GM18951 (cell line): ENCODE results near the gene VPS51.

Experiments used
- POLR2A ChIP-seq: IDR thresholded peaks from 4 replicates; pipeline ENCODE4 v1.6.1; 2011; ENCODE audit warnings: mild to moderate bottlenecking; ENCODE audit not compliant: insufficient read length, insufficient read depth; ENCODE audit errors: extremely low read depth
- in situ Hi-C: fragments of 300-500 bp; cut with MboI; formaldehyde crosslinking; loops from one replicate; pipeline ENCODE4 v1.12.0; 2022; ENCODE audit warnings: low sequenced_read_pairs, mixed read lengths, inconsistent platforms; ENCODE audit not compliant: unreplicated experiment

Gene VPS51

DNA sequence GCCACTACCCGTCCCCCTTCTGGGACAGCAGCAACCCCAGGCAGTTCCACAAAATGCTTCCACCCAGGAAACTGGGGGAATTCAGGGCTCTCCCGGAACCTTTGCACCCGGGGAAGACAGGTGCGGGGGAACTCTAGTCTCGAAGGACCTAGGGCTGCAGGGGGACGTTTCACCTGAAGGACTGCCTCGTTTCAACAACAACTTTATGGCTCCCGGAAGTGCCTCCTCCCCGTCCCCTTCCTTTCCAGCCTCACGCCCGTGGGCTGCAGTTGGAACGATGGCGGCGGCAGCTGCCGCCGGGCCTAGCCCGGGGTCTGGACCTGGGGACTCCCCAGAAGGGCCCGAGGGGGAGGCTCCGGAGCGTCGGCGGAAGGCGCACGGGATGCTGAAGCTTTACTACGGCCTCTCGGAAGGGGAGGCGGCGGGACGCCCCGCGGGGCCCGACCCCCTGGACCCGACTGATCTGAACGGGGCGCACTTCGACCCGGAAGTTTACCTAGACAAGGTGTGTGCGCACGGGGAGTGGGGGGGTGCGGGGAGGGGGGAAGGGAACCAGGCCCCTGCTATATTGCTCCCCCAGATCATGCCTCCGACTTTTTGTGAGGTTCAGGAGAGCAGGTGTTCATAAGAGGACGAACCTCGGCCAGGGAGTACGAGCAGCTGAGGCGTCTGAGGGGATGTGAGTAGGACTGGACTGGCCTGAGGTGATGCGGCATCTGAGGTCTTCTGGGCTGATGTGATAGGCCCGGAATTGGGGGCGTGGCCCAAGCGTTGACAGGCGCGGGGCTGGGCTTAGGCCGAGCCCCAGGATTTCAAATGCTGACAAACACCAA is at the start of gene VPS51:
VPS51 (plus strand) TSS at position 241 of the 833 bp plus-strand sequence; CDS start at position 278, 37 bp downstream.
- in situ Hi-C loops, result no loop called here
- TF ChIP-seq POLR2A, result peak; percentile 81

DNA sequence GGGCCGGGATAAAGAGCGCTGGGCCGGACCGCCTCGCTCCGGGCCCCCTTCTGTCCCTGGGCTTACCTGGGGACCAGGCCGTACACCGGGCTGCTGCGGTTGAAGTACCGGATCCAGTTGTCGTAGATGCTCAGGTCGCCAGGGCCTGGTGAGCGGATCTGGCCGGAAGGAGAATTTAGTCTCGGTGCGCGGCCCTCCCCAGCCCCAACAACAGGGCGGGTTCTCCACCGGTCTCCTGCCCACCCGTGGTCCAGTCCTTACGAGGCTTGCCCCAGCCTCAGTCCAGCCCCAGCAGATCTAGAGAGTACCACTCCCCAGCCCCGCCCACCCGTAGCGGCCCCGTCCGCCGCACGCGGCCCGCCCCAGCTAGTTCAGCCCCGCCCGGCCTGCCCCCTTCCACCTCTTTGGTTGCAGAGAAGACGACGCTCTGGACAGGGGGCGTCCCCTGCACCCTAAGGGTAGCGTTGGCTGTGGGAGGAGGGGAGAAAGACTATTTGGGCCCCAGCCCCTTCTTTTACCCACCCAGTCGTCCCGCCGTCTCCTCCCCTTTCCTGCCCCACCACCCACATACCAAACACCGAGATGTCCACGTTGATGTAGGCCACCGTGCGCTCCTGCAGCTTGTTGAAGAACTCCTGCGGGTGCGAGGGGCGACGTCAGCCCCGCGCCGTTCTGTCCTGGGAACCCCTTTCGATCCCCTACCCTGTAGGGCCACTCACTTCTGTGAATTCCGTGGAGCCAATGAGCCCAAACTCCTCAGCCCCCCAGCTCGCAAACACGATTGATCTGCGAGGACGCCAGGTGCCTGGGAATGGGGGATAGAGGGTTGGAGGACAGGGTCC is 48.2 kb upstream of the VPS51 start:
- no peak for TF ChIP-seq POLR2A
- in situ Hi-C loops, result no loop called here

DNA sequence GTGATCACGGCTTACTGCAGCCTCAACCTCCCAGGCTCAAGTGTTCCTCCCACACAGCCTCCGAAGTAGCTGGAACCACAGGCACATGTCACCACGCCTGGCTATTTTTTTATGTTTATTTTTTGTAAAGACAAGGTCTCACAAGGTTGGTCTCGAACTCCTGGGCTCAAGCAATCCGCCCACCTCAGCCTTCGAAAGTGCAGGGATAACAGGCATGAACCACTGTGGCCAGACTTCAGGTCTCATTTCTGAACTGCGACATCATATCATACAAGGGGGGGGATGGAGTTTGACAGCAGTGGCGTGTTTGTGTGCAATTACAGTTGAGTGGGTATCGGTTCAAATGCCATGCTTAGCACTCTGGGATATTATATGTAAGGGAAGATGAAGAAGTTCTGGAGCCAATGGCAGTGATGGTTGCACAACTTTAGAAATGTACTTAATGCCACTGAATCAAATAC is 44.6 kb upstream of the VPS51 start:
- no peak for TF ChIP-seq POLR2A

DNA sequence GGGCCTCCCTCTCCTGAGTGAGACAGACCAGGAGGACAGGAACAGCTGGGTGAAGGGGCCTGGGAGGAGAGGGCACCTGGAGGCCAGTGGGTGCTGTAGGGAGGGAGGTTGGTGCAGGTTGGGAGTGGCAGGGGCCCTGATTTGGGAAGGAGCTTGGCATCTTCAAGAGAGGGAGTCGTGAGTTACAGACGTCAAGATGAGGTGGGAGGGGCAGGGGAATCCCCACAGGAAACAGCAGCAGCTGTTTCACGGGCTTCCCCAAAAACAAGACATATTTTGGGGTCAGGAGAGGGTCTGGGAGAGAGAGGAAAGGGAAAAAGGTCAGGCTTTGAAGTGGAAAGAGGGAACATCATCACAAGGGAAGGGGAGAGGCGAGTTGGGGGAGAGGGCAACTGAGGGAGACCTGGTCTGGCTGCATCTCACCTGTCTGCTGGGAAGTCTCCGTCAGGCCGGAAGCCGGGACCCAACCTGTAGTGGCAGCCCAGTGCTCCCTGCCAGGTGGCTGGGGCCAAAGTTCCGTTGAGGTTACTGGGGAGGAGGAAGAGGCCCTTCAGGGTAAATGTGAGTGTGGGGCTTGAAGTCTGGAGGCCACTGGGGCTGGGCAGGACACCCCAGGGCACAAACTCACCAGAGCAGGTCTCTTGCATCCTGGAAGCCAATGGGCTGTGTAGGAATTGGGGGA is 42.0 kb upstream of the VPS51 start:
- TF ChIP-seq POLR2A, result no peak
- in situ Hi-C loops, result no loop called here

More for the DNA sequence above, 44.6 kb upstream of the VPS51 start:
- in situ Hi-C loops, result no loop called here

DNA sequence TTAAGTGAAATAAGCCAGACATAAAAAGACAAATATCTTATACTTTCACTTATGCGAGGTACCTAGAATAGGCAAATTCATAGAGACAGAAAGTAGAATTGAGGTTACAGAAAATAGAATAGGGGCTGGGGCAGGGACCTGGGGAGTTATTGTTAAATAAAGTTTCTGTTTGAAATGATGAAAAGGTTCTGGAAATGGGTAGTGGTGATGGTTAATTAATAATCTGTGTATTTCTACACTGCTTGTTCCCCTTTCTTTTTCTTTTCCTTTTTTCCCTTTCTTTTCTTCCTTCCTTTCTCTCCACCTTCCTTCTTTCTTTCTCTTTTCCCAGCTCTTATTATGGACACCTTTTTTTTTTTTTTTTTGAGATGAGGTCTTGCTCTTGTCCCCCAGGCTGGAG is 40.5 kb upstream of the VPS51 start:
- in situ Hi-C loops, result no loop called here
- TF ChIP-seq POLR2A, result no peak

DNA sequence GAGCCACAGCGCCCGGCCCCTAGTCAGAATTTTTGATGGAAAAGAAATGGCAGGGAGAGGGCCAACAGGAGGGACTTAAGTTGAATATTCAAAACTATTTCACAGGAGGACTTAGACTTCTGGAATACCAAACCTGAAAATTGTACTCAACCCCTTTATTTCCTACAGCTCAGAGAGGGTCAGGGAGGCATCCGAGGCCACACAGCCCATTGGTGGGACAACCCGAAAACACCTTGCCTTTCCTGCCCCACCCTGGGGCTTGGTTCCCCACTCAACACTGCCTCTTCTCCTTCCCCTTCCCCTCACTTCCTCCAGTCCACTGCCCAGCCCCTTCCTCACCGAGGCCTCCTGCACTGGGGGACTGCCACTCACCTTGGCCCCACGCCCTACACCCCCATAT is 39.0 kb upstream of the VPS51 start:
- TF ChIP-seq POLR2A, result no peak
- in situ Hi-C loops, result no loop called here

DNA sequence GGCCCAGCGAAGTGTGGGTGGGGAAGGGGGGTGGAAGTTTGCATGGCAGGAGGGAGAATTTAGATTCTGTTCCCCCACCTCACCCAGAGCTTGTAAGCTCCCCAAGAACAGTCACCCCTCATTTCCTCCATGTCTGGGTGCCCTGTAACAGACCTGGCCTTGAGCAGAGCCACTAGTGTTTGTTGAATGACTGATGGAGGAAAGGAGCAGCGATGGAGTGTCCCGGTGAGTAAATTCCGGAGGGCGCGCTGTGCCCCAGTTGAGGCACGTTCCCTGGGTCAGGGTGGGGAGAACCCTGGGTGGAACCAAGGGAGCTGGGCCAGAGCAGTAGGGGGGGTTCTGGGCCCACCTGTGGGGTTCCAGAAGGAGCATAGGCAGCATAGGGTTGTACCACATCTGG is 38.5 kb upstream of the VPS51 start:
- no peak for TF ChIP-seq POLR2A
- in situ Hi-C loops, result no loop called here

DNA sequence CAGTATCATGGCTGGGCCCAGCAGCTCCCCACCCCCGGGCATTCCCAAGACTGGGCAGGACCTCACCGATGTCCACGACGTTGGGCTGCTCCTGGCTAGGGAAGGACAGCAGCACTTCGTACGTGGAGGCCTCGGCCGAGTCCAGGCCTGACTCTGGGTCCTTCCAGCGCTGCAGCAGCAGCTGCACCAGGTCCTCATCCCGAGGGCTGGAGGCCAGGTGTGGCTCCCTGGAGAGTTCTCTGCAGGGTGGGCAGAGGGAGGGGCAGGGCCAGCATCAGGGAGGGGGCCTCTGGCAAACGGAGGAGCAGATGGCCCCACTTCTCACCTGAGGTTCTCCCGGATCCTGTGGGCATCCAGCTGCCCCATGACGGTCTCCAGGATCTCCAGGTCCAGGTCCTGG is 38.0 kb upstream of the VPS51 start:
- in situ Hi-C loops, result no loop called here
- TF ChIP-seq POLR2A, result no peak

DNA sequence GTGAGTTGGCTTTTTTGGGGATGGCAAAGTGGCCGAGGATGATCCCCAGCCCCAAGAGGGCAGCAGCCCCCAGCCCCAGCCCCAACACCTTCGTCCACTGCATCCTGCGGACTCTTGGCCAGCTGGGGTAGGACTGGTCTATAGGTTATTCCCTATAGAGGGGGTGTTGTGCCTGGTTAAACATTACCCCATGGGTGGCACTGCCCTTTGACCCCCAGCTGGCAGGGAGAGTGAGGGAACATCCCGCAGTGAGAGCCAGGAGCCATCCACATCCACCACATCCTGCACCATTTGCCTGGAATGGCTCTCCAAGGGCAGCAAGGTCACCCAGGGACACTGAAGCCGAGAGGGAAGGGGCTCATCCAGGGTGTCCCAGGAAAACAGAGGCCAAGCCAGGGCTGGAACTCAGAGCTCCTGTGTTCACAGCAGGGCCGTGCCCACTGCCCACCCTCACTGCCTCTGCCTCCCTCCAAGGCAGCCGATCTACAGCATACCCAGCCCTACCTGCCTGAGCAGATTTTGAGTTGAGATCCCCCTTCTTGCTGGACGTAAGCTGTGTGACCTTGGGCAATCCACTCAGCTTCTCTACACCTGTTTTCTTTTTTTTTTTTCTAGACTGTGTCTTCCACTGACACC is 37.5 kb upstream of the VPS51 start, which contains the start of gene NAALADL1:
NAALADL1 (minus strand) TSS at position 135 of the 636 bp plus-strand sequence; CDS start at position 103, 32 bp downstream.
- in situ Hi-C loops, result no loop called here
- TF ChIP-seq POLR2A, result no peak

DNA sequence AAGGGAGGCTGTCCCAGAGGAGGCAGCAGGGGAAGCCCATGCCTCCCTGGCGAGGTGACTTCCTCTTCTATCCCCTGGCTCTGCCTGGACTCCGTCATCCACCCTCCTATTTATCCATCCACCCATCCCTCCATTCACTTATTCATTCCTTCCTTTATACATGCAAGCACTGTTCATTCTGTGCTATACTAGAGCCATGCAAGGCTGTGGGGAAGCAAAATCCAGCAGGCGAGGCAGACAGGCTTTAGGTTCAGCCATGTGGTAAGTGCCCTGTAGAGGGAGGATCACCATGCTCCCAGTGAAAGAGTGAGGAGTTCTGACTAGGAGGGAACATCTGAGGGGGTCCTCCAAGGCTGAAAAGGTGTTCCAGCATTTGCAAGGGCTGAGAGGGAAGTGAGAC is 36.5 kb upstream of the VPS51 start:
- in situ Hi-C loops, result no loop called here
- no peak for TF ChIP-seq POLR2A

DNA sequence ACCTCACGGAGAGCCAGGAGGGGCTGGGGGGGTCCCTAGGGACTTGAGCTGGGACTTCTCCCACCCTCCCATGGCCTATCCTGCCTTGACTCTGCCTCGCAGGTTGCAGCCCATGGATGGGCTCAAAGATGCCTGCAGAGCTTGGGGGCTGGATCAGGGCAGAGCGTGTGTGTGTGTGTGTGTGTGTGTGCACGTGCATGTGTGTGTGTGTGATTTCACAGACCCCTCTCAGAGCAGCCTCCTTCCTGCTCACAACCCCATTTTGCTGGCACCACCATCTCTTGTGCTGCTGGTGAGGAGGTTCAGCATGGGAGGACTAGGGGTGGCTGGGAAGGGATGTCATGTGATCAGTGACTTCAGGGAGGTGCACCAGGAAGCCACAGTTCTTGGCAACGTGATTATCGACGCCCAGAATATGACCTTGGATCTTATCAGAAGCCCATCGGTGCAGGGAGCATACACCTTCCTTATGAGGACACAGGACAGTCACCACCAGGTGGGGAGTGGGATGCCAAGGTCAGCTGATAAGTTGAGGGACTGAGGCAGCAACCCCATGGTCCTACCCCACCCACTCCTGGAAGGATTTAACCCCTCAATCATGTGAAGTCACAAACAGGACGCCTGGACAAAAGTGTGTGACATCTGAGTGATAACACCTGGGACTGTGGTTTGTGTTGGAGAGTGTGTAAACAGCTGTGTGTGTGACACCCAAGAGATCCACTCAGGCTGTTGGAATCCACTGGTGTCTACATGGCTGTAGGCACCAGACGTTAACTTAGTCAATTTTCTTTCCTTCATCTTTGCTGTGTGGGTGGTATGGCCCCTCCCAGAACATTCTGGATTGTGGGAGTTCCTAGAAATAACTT is 35.8 kb upstream of the VPS51 start:
- TF ChIP-seq POLR2A, result no peak
- in situ Hi-C loops, result no loop called here
